Left lung (tissue), 10 donors: ENCODE data around the gene PANX2. TPM values are rescaled to one million over a fixed set of nuclear protein-coding genes. Genes with fewer than 3 reads are reported as not detected.
"Not testable (repeated sequence)": the region's sequence is repeated elsewhere in the genome, so short reads cannot be mapped to it uniquely, and the experiment has no call there.

Source experiments
- ATAC-seq: fragments of 200-7000 bp; cut with Tn5 transposase; one replicate; pipeline ENCODE4 v1.9.1; 2020; ENCODE audit warnings: moderate library complexity
- DNase-seq, 4 donors: peaks; one replicate each; pipeline ENCODE4 v3.0.0-alpha.2; 2013 to 2020
- H3K27ac ChIP-seq, 2 donors: fragments of 200-600 bp; sonication (generic) in 1 of 2; one replicate each; pipeline versions ENCODE4 v1.5.0 to v1.8.0; 2020 to 2021
- H3K27me3 ChIP-seq, 2 donors: fragments of 200-600 bp; sonication (generic) in 1 of 2; one replicate each; pipeline versions ENCODE4 v1.5.0 to v1.8.0; 2020 to 2021
- H3K36me3 ChIP-seq, 2 donors: fragments of 200-600 bp; sonication (generic) in 1 of 2; one replicate each; pipeline versions ENCODE4 v1.5.0 to v1.8.0; 2020 to 2021
- H3K4me1 ChIP-seq, 2 donors: fragments of 200-600 bp; one replicate each; pipeline ENCODE4 v1.8.0; 2021
- H3K4me3 ChIP-seq, 2 donors: fragments of 200-600 bp; sonication (generic) in 1 of 2; one replicate each; pipeline versions ENCODE4 v1.5.0 to v1.8.0; 2020 to 2021; ENCODE audit warnings: mild to moderate bottlenecking in 1 of 2
- H3K9me3 ChIP-seq, 2 donors: fragments of 200-600 bp; sonication (generic) in 1 of 2; one replicate each; pipeline versions ENCODE4 v1.5.0 to v1.8.0; 2020 to 2021
- CTCF ChIP-seq, 2 donors: fragments of 200-600 bp; sonication (generic) in 1 of 2; IDR thresholded peaks; one replicate each; pipeline versions ENCODE4 v1.5.0 to v1.8.0; 2021; ENCODE audit warnings: antibody characterized with exemption in 2 of 2
- intact Hi-C, 2 donors: fragments of 100-400 bp; cut with DNase I; formaldehyde crosslinking; loops; one replicate each; pipeline versions ENCODE4 v1.11.2 to v1.14.2; 2022
- polyA plus RNA-seq, 6 donors: library from polyadenylated mRNA; unstranded; fragments of 120-200 nt; gene quantifications; one replicate each; pipeline ENCODE4 v1.2.1, GENCODE V29; 2013; ENCODE audit not compliant: insufficient read length in 6 of 6
- total RNA-seq, 2 donors: library from RNA; stranded (reverse); fragmentation: NEBNext Ultra II Directional; extraction: Animal tissue kit (Norgen Biotek cat#: 25700); gene quantifications; one replicate each; pipeline ENCODE4 v1.2.1, GENCODE V29; 2021
- donor health status: DM: no; HTN: yes; CAD: no.
- donor health status: DM: no; HTN: no; CAD: no.

Gene PANX2
- total and polyA plus RNA-seq, 8 donors, result 0.51 to 4.6 (median 0.65) TPM

GRCh38 chr22:50161508-50162390 is 8.8 kb upstream of the PANX2 start:
- ATAC-seq (no peak), DNase-seq (peak in 1 of 4 donors; percentile 53)

GRCh38 chr22:50162391-50162956 is 8.1 kb upstream of the PANX2 start:
- Histone ChIP-seq H3K4me3 (no peak overlapping the region), H3K27ac (no peak overlapping the region), H3K27me3 (peaks cover 0 to 35% of the 10 kb centered on the region in 2 donors), H3K4me1 (no peaks in the 10 kb centered on the region), H3K36me3 (no peaks in the 10 kb centered on the region), H3K9me3 (no peaks in the 10 kb centered on the region)
- DNase-seq (no peak), ATAC-seq (no peak)
- intact Hi-C loops, result no loop called here
- TF ChIP-seq CTCF (IDR thresholded peaks at IDR 0.05), result no peak

More at GRCh38 chr22:50161508-50162390, 8.8 kb upstream of the PANX2 start:
- no peaks in the 10 kb centered on the region for H3K9me3 ChIP-seq
- H3K4me3 ChIP-seq, result no peak overlapping the region
- no peaks in the 10 kb centered on the region for H3K4me1 ChIP-seq
- no peak for TF ChIP-seq CTCF (IDR thresholded peaks at IDR 0.05)
- no peak overlapping the region for H3K27ac ChIP-seq
- intact Hi-C loops, result no loop called here
- H3K27me3 ChIP-seq, result peaks cover 0 to 36% of the 10 kb centered on the region in 2 donors
- H3K36me3 ChIP-seq, result no peaks in the 10 kb centered on the region

- H3K4me3 ChIP-seq, result no peak overlapping the region
- DNase-seq (no peak), ATAC-seq (no peak)
- no peak for TF ChIP-seq CTCF (IDR thresholded peaks at IDR 0.05)
- intact Hi-C loops, result no loop called here
- no peak overlapping the region for H3K27ac ChIP-seq
- H3K27me3 ChIP-seq, result peaks cover 10 to 41% of the 10 kb centered on the region in 2 donors
- H3K9me3 ChIP-seq, result no peaks in the 10 kb centered on the region
- peaks cover 0 to 7% of the 10 kb centered on the region in 2 donors for H3K4me1 ChIP-seq
- no peaks in the 10 kb centered on the region for H3K36me3 ChIP-seq
Observed at GRCh38 chr22:50165436-50166123, 5.0 kb upstream of the PANX2 start.

- H3K4me3 ChIP-seq, result no peak overlapping the region
- H3K4me1 ChIP-seq, result peaks cover 0 to 16% of the 10 kb centered on the region in 2 donors
- peak in 1 of 4 donors; percentile 28 for DNase-seq
- no peaks in the 10 kb centered on the region for H3K36me3 ChIP-seq
- intact Hi-C loops, result no loop called here
- H3K27me3 ChIP-seq, result peaks cover 18 to 51% of the 10 kb centered on the region in 2 donors
- no peak overlapping the region for H3K27ac ChIP-seq
- no peaks in the 10 kb centered on the region for H3K9me3 ChIP-seq
- no peak for TF ChIP-seq CTCF (IDR thresholded peaks at IDR 0.05)
- ATAC-seq, result no peak
Observed at GRCh38 chr22:50167689-50168489, 2.6 kb upstream of the PANX2 start.

- H3K4me1 ChIP-seq, result peaks cover 0 to 21% of the 10 kb centered on the region in 2 donors
- intact Hi-C loops, H3K27ac ChIP-seq, H3K9me3 ChIP-seq, H3K4me3 ChIP-seq, DNase-seq, ATAC-seq, H3K36me3 ChIP-seq: not testable (repeated sequence)
- peaks cover 18 to 49% of the 10 kb centered on the region in 2 donors for H3K27me3 ChIP-seq
Observed at GRCh38 chr22:50168490-50169180, 1.9 kb upstream of the PANX2 start.
